GM19240 (cell line): Measurements from ENCODE around the gene EXOC7.

Experiments
- DNase-seq: peaks from one replicate; pipeline ENCODE4 v3.0.0; 2011; ENCODE audit warnings: low spot score; ENCODE audit not compliant: insufficient read length

EXOC7 gene

DNA sequence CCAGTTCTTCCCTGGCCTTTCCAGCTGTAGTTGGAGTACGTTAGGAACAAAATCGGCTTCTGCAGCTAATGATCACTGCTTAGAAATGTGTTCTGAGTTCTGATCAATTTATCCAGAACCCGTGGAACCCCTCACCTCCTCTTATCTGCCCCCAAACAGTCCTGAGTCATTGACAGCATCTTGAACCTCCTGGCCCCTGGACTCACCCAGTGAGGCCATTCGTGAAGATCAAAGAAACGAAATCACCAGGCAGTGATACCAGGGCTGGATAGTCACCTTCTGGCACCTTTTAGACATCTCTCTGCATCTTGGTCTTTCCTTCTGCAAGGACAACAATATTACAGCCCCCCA lies 17.0 kb upstream of the EXOC7 start:
- DNase-seq = no peak

DNA sequence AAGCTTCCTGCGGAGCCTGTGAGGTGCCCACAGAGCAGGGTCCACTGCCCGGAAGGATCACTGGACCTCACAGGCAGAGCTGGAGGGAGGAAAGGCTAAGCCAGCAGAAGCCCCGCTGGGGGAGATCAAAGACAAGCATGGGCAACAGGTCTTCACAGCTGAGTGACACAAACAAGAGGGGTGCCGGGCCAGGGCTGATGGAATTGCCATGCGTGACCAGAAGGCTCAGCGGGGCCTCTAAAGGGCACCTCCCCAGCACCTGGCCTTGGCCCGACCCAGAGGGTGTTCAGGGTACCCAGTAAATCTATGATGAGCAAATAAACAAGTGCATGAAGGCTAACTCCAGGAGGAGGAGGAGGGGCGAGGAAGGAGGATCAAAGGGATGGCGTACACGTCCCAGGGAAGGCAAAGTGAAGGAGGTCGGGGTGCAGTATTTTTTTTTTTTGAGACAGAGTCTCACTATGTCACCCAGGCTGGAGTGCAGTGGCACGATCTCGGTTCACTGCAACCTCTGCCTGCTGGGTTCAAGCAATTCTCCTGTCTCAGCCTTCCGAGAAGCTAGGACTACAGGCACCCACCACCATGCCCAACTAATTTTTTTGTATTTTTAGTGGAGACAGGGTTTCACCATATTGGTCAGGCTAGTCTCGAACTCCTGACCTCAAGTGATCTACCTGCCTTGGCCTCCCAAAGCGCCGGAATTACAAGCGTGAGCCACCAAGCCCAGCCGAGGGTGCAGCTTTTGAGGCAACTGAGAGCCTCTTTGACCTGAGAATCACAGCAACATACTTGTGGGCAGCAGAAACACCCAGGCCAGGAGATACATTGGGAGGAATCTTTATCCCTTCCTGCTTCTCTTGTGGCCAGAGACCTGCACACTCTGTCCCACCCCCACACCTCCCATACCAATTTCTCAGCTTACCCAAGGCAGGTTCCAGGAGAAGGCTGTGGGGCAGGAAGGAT lies 16.1 kb upstream of the EXOC7 start:
- no peak for DNase-seq

GRCh38 chr17:76115138-76115754 lies 11.7 kb upstream of the EXOC7 start:
- no peak for DNase-seq

- no peak for DNase-seq
Observed at GRCh38 chr17:76111956-76112355, 8.4 kb upstream of the EXOC7 start.

DNA sequence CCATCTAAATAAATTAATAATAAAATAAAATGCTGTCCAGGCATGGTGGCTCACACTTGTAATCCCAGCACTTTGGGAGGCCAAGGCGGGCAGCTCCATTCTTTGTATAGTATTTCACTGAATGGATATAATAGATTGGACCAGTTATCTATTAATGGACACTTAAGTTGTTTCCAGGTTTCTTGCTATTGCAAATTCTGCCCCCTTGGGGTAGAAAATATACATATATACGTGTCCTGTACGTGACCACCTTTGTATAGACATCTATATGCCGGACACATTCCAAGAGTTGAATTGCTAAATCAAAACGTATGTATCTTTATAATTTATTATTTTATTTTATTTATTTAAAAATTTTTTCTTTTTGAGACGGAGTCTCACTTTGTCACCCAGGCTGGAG lies 3.9 kb upstream of the EXOC7 start:
- no peak for DNase-seq

DNA sequence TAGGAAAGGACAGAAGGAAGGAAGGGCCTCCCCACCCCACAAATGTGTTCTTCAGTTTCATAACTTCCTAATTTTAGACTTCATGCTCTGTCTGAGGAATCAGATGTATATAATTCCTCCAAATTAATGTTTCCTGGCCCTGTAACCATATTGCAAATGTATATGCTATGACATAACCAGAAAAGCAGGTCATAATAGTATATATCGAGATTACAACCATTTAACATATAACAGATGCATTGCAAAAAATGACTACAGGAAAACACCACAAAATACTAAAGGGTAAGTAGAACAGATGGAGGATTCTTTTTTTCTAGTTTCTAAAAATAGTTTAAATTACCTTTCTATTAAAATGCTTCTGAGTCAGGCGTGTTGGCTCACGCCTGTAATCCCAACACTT lies 3.1 kb upstream of the EXOC7 start:
- no peak for DNase-seq

GRCh38 chr17:76104896-76105231 lies 1.3 kb upstream of the EXOC7 start:
- no peak for DNase-seq

GRCh38 chr17:76104140-76104895 lies 731 bp upstream of the EXOC7 start:
- DNase-seq = no peak

- DNase-seq = no peak
Observed at GRCh38 chr17:76102944-76103273, 678 bp downstream of the EXOC7 start.

- DNase-seq = no peak
Observed at GRCh38 chr17:76097716-76098295, 5.8 kb downstream of the EXOC7 start.

- DNase-seq = no peak
Observed at GRCh38 chr17:76095943-76096342, 7.6 kb downstream of the EXOC7 start.

GRCh38 chr17:76094046-76094445 lies 9.5 kb downstream of the EXOC7 start:
- DNase-seq = no peak

DNA sequence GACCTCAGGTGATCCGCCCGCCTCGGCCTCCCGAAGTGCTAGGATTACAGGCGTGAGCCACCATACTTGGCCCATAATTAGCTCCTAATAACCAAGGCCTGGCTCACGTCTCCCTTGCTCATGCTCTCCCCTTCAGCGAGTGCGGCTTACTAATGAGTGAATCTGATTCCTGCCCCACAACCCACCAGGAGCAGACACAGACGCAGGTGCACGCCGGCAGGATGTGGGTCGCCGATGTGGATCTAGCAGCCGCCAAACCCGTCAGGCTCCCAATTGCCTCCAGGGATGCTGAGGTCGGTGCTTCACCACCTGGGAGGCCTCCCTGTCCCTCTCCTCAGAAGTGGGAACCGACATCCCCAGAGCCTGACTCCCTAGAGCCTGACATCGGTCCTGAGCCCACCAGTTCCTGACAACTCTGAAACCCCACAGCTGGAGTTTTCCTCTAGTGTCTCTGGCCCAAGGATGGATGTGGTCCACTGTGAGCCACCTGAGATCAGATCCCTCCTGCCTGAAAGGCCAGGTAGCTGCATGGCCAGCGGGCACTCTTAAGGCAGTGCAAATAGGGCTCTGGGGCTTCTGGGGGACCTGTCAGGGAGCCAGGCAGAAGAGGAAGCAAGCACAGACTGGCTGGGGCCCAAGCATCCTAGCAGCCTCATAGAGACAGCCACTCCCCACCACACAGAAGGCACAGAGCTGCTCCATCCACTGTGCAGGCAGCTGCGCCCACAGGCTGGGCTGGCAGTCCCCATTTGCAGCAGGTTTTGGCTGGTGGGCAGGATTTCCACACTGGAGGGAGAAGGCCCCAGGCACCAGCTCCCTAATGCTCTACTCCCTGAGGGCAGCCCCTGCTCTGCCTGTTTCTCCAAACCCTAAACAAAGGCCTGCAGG lies 10.8 kb downstream of the EXOC7 start:
- no peak for DNase-seq

DNA sequence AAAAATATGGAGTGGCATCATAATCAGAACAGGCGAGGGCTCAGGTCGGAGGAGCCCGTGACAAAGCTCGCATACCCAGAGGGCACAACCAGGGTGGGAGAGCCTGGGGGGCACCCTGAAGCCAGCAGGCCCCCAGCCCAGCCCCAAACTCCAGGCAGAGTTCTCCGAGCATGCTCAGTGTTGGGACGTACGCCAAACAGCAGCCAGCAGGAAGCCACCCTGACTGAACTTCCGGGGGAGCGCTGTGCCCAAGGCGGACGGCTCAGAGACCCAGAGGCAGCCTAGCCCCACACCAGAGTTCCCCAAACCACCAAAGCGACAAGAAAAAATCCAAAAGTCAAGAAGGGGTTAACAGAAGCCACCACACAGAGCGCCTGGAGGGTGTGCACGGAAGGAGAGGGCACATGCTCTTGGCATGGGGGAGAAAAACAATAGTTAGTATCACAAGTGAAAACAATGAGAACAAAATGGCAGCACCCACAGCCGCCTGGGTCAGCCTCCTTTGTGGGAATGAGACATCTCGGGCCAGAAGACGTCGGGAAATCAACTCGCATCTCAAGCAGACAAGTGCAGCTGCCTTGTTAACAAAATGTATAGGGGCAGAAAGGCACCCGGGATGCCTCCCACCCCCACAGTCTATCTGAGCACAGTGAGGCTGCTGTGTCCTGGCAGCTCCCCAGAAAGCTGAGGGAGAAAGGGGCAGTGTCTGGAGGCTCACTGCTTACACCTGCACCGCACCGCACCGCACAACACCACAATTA lies 11.9 kb downstream of the EXOC7 start:
- no peak for DNase-seq

- no peak for DNase-seq
Observed at GRCh38 chr17:76090517-76091129, 13.0 kb downstream of the EXOC7 start.

DNA sequence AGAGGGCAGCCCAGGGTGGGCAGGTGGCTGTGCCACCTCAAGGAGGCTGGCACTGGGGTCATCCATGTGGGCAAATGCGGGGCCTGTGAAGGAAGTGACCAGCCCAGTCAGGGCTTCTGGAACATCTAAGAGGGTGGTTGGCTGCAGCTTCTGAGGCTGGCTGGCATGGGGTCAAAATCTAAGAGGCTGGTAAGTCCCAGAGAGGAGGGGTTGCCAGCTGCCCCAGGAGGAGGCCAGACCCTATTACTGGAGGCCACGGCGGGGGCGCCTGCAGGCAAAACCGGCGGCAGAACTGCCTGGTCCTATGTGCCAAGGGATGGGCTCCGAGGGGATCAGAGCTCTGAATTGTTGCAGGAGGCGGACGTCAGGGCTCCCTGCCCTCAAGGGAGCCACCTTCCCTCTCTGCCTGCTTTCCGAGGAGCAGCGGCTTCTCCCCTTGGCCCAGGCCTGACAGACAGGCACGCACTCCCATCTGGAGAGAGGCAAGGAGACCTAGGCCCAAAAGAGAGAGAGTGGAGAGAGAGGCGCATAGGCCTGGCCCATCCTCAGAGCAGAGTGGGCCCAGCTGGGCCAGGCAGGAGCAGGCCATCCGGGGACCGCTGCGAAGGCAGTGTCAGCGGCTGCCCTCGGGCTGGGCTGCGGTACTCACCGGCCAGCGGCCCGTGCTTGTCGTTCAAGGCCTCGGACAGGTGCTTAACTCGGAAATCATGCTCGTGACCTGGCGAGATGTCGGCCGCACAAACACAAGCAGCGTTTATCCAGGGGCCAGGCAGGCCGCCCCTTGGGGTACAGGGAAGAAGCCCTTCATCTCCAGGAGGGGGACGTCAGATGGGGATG lies 13.7 kb downstream of the EXOC7 start:
- no peak for DNase-seq

DNA sequence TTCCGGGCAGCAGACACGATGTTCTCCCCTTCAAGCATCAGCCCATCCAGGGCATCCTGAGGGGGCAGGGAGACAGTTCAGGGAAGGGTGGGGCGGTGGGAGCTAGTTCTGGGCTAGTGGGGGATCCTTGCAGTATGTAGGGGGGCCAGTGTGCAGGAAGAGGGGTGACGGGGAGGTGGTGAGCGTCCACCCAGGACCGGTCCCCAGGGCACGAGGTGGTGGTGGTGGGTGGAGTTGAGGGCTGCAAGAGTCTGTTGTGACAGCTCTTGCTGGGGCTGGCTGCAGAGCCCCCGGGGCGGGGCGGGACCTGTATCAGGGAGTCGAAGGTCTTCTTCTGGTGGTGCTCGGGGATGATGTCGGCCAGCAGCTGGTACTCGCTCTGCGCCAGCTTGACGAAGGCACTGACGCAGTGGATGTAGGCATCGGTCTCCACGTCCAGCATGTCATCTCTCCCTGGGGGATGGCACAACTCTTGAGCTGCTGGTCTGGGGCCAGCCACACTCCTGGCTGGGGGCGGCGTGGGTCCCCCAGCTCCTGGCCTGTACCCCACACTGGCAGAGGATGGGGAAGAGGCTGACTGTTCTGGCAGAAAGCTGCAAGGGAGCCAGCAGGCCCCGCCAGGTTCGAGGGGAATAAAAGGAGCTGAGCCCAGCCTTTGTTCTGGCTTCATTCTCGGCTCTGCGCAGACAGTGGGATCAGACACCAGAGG lies 14.6 kb downstream of the EXOC7 start:
- DNase-seq = no peak
